GM19099 (cell line): ENCODE results near the gene LACTB.

ENCODE experiments used
- POLR2A ChIP-seq: IDR thresholded peaks from 3 replicates; pipeline ENCODE4 v1.6.1; 2011; ENCODE audit warnings: low read depth; ENCODE audit not compliant: insufficient read length; ENCODE audit errors: extremely low read depth

Gene LACTB

DNA sequence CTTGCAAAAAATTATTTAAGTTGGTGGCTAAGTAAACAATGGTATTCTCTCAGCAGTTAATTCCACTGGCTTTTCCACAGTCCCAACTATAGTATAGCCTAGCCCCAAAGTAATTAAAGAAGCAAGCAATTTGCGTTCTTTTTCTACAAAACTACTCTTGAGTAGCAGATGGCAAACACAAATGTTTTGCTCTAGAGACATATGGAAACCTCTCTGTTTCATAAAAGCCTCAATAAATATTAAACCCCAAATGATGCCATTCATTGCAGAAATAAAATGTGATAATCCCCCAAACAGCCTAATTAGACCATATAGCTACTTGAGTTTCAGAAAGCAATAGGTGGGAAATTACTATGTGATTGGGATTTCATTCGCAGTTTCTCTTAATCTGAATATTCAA, 59.1 kb downstream of the LACTB start:
- TF ChIP-seq POLR2A: no peak

DNA sequence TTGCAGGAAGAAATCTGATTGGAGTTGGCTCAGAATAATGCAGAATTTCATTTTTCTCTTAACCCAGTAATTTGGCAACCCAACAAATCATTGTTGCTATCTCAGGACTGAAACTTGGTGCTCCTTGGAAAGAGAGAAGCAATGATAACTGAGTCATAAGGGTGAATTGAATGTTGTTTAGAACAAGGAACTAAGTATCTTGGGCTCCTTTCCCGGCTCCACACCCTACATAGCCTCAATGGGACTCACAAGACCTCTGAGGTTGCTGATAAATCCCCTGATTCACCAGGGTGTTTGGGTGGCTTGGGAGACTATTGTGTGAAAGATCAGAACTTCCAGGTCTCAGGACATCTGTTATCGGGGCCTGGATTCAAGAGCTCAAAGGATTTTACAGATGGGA, 60.0 kb downstream of the LACTB start:
- TF ChIP-seq POLR2A: no peak

DNA sequence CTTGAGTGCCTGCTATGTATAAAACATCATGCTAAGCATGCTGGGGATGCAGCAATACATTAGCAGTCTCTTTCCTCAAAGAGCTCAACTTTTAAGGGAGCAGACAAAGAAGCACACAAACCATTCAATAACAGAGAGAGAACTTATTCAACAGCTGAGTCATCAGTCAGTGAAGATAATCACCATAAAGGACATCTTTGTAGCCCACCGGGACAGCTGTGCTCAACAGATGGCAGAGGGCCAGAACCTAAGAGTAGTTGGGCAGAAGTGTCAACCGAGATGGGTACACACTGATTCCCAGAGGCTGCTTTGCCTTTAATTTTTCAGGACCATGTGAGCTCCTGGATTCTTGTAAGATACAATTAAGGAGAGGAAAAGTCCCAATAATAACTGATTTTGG, 63.5 kb downstream of the LACTB start:
- TF ChIP-seq POLR2A: no peak

DNA sequence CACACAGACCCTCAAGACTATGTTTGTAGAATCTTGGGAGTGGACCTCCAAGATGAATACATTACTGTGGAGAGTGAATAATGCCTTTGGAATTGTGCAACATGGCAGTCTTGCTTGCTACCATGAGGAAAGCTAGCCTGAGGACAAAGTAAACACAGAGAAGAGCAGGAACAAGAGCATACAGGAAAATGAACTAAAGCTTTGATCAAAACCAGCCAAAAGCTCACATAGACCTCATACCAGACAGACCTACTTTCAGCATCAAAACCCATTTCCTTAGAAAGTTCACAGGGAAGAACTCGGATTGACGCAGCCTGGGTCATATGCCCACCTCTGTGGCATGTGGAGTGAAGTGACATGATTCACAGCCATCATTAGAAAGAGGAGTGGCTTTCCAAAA, 64.4 kb downstream of the LACTB start:
- TF ChIP-seq POLR2A: no peak

DNA sequence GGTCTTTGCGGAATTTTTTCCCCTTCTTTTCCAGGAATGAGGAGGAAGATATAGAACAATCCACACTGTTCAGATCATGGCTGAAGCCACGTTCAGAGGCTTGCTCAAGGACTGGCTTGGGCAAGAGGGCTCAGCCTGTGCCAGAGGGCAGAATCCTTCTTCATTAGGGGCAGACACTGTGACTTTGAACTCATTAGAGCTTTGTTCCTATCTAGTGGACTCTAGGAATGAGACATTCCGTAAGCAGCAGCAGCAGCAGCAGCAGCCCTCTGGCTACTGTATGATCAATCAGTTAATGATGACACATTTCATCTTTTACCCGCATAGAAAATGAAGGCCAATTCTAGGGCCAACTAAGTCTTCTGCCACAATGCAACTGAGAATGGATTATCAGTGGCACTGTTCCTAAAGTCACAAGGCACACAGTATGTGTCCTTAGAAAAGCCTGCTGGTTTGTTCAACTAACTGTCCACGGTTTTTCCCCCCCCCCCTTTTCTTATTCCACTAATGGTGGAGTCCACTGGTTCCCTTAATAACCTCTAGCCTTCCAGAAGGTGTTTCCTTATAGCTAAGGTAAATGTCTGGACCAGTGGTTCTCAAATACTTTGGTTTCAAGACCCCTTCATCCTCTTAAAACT, 66.0 kb downstream of the LACTB start:
- TF ChIP-seq POLR2A: no peak

DNA sequence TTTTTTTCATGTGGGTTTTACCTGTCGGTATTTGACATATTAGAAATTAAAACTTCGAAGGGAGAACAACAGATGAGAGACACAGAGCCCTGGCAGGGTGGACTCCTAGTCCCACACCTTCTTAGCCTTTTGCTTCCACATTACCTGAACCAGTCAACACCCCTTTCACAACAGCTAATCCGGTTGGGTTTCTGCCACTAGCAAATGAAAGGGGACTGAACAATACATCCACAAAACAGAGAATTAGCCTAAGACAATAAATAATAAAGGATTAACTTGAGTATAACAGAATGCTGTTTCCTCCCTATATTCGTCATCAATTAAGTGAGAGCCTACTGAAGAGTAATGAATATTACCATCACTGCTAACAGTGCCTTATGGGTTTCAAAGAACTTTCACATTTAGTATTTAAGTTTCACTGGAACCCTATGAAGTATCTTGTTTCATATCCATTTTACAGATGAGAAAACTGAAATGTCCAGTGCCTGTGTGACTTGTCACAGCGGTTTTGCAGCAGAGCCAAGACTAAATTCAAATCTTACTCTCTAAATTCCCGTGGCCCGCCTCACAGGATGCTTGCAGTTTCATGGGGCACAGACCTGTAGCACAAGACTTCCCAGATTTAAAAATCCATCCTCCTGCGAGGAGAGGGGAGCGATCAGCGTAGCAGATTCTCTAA, 66.7 kb downstream of the LACTB start:
- no peak for TF ChIP-seq POLR2A

DNA sequence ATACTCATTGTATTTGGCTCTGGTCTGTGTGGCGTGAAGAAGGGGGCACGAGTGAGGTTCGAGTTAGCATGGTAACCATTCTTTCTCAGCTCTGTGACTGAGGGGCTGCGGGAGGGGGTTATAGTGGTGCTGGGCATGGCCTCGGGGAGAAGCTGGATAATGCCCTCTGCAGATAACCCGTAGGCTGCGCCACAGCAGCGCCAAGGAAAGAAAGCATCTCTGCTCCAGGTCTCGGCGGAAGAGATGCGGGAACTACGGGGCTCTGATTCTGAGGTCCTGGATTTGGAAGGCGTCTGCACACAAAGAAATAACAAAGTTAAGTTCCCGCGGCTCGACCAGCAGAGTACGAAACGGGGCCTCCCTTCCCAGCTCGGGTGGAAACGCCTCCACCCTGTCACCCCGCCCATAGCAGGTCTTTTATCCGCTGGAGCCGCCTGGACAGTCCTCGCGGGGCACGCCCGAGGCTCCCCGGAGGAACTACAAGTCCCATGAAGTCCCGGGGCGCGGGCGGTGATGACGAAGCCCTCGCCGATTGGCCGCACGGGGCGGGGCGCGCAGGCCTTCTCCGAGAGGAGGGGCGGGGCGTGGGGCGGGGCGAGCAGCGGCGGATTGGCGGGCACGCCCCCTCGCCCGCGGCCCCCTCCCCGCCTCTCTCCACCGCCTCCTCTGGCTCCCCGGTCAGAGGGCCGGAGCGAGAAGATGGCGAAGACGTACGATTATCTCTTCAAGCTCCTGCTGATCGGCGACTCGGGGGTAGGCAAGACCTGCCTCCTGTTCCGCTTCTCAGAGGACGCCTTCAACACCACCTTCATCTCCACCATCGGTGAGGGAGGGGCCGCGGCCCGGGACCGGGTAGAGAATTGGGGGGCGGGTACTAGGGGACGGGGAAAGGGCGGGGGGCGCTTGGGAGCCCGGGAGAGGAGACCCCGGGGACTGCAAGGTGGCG, 67.5 kb downstream of the LACTB start, which contains the start of gene RAB8B:
Gene RAB8B, plus strand, starts transcription at position 681 of the 946 bp plus-strand sequence. Its CDS starts 19 bp downstream, at position 700.
- TF ChIP-seq POLR2A: peak; percentile 80

DNA sequence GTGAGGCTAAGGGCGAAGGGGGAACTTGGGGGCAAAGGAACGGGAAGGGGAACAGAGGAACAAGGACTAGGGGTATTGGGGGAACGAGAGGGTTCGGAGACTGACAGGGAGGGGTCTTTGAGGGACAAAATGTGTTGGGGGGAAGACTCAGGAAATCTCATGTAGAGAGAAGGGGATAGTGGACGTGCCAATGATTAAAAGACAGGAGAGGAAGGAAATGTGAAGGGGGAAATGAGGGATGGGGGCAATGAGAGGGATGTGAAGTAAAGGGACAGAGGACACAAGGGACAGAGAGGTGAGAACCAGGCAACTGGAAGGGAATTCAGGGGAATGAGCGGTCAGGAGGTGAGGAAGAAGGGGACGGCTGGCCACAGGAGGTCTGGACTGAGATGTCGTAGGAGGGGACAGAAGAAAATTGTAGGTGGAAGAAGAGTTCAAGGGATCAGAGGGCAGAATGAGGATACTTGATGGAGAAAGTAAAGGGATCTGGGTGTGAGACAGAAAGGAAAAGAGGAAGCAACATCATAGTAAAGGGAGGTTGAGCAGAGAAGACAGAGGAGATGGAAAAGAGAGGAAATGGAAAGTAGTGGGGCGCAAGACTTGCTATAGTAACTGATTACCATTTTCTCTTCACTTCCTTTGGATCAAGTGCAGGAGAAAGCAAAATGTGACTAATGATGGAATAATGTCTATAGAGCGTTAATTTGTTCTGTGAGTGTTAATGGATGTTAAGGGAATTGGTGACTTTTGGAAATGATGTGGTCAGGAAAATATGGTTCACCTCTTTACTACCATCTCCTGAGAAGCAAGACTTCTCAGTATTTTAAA, 68.5 kb downstream of the LACTB start:
- TF ChIP-seq POLR2A: no peak

DNA sequence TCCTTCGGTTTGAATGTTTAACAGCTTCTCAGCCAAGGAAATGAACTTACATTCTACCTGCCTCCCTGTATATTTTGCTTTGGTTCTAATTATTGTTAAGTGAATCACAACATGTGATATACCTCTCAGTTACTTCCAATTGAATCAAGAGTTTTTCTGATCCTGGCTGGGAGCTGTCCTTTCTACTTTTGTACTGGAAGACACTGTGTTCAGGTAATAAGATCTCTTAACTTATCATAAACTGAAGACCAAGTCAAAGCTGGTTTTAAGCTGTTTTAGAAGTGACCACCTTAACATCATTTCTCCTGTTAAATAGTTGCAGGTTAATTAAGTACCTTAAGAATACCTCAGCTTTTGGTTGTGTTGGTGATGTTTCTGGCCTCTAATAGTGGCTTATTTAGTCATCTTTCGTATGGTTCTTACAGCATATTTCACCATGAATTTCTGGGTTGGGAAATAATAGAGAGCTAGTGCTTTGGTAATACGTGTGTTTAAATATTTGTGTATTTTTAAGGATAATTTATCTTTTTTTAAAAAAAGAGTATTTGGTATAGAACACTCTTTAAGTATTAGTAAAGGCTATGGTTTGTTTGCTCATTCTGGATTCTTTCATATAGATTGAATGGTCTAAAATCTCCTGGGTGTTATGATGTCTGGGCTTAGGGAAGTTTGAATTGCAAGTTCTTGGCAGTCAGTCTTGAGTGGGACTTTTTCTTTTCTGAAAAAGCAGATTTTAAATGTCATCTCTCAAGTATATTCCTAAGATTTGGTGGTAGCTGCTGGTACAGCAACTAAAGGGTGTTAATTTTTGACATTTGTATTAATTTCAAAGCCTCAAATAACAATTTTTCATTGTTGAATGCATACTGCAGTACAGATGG, 69.3 kb downstream of the LACTB start:
- TF ChIP-seq POLR2A: no peak
